ENCODE data around the gene SEC14L6.
A peak's percentile ranks its signal among the peaks of the same experiment; 100 is the strongest.
"Not testable (repeated sequence)": the region's sequence is repeated elsewhere in the genome, so short reads cannot be mapped to it uniquely, and the experiment has no call there.

Gene SEC14L6

GRCh38 chr22:30546616-30547015 lies at the start of gene SEC14L6:
Gene SEC14L6, minus strand, starts transcription at chr22:30546741. Its CDS starts 59 bp downstream, at chr22:30546682.
- DNase-seq = no peak

- no peak for DNase-seq
Measured at GRCh38 chr22:30596199-30596598, 49.7 kb upstream of the SEC14L6 start.

GRCh38 chr22:30592360-30592713 lies 45.8 kb upstream of the SEC14L6 start:
- DNase-seq = not testable (repeated sequence)

- peak; percentile 99 for DNase-seq
Measured at GRCh38 chr22:30591588-30592359, 45.2 kb upstream of the SEC14L6 start, which contains the start of gene PES1. Gene PES1, minus strand, starts transcription at chr22:30591910. Its CDS starts 77 bp downstream, at chr22:30591833.

- no peak for DNase-seq
Measured at GRCh38 chr22:30591191-30591587, 44.6 kb upstream of the SEC14L6 start.

DNA sequence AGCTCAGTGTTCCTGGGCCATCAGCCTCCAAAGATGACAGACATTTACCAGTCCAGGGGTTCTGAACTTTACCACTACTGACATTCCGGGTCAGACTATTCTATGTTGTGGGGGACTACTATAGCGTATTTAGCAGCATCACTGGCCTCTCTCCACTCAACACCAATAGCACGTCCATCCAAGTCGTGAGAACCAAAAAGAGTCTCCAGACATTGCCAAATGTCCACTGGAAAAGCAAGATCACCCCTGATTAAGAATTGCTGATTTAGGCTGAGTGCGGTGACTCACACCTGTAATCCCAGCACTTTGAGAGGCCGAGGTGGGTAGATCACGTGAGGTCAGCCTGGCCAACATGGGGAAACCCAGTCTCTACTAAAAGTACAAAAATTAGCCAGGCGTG lies 39.9 kb upstream of the SEC14L6 start:
- DNase-seq = no peak

GRCh38 chr22:30584441-30584840 lies 37.9 kb upstream of the SEC14L6 start:
- no peak for DNase-seq

DNA sequence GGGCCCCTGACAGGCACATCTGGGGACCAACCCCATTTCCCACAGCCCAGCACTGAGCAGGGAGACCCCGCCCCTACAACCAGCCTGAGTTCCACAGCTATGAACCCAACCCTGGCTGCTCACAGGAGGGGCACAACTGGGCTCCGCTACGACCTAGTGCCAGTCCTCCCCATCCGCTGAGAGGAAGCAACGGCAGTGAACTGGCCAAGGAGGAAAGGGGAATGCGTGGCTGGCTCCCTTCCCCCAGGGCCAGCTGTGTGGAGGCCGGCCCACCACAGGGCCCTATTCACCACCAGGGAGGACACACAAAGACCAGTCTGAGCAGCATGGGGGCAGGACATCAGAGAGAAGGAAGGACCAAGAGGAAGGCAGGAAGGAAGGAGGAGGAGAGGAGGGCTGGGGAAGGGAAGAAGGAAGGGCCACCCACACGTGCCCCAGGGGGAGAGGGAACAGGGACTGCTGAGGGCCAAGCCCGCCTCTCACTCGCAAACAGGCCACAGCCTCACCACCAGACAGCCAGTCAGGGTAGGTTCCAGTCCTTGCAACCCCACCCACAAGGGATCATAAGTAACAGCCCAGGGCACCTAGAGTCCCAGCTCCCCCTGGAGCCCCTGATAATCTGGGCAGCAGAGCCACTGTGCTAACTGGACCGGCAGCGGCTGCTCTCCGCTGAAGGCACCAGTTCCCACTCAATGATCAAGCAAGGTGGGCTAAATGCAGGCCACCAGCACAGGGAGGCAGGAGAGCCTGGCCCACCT lies 36.4 kb upstream of the SEC14L6 start:
- DNase-seq = no peak

- DNase-seq = no peak
Measured at GRCh38 chr22:30582051-30582450, 35.5 kb upstream of the SEC14L6 start.

DNA sequence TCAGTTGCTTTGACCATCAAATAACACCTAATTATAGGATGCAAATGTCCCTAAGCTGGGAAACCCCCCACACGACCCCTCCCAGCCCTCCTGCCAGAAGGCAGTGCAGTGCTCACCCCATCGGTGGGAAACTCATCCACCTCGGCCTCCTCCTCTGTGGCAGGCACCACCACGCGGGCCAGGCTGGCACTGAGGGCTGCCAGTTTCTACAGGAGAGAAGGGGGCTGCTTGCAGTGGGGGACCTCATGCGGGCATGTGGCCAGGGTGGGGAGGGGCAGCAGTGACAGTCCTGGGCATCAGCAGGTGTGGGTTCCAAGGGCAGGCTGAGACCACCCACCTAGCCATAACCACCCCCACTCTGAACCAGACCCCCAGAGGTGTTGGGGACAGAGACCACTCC lies 34.4 kb upstream of the SEC14L6 start:
- no peak for DNase-seq

DNA sequence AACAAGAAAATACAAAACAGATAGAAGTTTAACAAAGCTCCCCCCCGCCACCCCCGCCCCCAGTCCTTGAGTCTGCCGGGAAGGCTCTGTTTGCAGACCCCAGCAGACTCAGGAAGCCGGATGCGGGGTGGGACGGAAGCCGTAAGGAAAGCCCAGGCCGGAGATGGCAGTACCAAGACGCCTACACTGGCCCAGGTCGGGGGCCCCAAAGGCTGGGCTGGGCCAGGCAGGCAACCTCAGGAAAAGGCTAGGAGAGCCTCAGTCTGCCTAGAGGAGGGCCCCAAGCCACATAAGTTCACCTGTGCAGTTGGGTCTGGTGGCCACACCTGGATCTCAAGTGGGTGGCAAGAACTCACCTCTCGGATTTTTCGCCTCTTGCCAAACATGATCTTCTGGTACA lies 31.9 kb upstream of the SEC14L6 start:
- no peak for DNase-seq

DNA sequence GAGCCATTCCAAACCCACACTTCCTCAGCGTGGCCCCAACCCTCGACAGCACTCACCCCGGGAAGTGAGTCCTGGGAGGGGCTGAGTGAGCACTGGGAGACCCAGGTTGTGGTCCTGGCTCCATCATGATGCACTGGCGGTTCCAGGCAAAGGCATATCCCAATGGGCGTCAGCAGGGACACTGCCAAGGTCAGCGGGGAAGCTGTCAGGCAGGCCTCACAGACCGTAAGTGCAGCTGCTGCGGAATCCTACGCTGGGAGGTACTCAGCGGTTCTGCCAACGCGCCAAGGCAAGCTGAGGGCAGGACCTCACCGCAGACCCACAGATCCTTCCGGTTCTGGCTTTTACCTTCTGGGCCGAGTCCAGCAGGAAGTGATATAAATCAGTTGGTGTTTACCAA lies 29.3 kb upstream of the SEC14L6 start:
- no peak for DNase-seq

DNA sequence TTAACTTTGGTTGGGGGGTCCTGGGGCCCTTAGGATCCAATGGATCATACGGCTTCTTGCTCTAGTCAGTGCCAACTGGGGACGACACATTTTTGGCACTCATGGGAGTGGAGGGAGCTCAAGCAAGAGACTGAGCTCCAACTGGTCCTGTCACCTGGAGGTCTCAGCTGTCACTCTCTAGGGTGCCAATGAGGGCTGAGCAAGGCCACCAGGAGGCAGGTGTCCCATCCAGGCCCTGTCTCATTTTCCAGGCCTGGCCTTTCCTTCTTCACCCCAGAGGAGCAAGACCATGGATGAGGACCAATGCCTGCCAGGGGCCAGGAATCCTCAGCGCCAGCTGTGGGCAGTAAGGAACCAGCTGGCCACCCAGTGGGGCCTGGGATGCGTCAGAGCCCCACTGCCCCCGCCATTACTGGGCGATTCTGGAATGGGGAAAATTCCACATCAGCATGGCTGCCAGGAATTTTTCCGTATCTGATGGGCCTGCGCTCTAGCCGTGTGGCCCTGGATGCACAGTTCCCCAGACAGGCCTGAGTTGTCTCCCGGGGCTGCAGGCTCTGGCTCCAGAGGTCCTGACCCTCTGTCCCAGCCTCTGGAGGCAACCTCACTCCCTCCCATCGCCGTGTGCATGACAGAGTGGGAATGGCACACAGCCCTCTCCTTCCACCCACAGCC lies 28.6 kb upstream of the SEC14L6 start:
- peak; percentile 16 for DNase-seq

- DNase-seq = no peak
Measured at GRCh38 chr22:30574095-30574981, 27.8 kb upstream of the SEC14L6 start, which contains the start of gene GAL3ST1. Gene GAL3ST1, minus strand, starts transcription at chr22:30574665. Its CDS starts 17,273 bp downstream, at chr22:30557392.

DNA sequence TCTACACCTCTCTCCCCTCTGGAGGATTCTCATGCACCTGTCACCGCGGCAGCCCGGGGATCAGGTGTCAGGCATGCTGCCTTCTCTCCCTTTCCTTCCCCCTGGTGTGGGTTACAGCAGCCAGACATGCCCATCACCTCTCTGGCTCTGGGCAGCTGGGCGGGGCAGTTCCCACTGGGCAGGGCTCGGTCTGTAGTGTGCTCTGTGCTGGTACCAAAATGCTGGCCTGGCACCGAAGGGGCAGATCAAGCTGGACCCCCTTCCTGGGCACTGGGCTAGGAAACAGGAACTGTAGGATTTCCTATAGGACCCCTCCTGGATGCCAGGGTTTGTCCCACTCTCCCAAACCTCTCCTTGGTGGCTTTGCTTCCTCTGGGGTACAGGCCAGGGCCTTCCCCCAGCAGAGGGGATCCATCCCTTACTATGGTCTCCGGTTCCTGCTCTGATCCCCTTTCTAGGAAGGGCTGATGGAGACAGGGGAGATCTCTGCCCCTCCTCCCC lies 27.1 kb upstream of the SEC14L6 start:
- no peak for DNase-seq

DNA sequence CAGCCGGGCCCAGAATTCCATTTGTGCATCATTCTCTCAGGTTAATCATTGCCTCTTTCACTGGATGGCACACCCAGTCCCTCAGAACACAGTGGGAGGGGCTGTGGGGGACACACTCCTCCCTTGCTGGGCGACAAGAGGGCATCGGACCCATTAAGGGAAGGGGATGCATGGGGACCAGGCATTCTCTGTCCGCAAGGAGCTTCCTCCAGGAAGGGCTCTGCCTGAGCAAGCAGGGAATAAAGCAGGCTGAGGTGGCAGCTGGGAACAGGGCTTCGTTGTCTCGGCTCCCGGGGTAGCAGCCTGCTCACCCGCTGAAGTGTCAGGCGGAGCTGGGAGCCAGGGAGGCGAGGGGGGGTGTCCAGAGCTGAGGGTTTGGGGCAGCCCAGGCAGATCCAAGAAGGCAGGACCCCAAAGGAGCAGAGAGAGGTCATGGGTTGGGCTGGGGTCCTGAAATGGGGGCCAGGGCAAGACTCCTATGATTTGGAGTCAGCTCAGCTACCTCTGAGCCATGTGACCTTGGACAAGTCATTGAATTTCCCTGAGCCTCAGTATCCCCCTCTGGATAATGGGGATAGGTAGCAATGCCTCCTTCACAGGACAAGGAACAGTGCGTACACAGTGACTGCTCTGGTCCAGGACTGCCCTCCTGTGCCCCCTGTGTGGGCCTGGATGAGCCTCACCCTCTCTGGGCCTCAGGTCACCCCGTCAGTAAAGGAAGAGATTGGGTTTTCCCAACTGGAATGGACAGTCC lies 26.5 kb upstream of the SEC14L6 start:
- no peak for DNase-seq

GRCh38 chr22:30572210-30572609 lies 25.7 kb upstream of the SEC14L6 start:
- DNase-seq = no peak

- no peak for DNase-seq
Measured at GRCh38 chr22:30569674-30570202, 23.2 kb upstream of the SEC14L6 start.

GRCh38 chr22:30568137-30568805 lies 21.7 kb upstream of the SEC14L6 start:
- DNase-seq = no peak

DNA sequence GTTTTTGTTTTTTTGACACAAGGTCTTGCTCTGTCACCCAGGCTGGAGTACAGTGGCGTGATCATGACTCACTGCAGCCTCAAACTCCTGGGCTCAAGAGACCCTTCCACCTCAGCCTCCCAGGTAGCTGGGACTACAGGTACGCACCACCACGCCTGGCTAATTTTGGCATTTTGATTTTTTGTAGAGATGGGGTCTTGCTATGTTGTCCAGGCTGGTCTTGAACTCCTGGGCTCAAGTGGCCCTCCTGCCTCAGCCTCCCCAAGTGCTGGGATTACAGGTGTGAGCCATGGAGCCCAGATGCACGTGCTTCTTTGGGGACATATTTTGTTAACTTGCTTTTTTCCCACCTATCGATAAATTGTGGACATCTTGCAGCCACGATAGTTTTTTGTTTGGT lies 20.7 kb upstream of the SEC14L6 start:
- not testable (repeated sequence) for DNase-seq

DNA sequence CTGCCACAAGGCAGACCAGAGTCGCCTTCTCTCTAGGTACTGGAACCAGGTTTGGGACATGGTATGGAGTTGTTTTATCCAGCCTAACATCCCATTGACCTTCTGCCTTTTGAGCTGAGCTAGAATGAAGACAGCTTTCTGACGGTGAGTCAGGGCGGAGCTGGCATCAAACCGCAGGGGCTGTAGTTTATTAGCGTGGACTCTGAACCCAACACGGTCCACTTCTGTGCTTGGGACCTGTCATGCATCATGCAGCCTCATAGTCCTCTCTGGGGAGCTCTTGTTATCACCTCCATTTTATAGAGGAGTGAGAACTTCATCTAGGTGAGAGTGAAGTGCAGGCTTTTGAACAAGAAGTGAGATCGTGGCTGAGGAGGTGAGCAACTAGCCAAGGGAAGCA lies 19.6 kb upstream of the SEC14L6 start:
- DNase-seq = no peak

Measured in fibroblast of upper back skin (primary cell).